GM19468 (cell line): ENCODE results near the gene MXRA7.
"Not testable (repeated sequence)": the region's sequence is repeated elsewhere in the genome, so short reads cannot be mapped to it uniquely, and the experiment has no call there.

ENCODE experiments used
- ATAC-seq: cut with Tn5 transposase; IDR thresholded peaks from one replicate; pipeline ENCODE4 v1.9.1; 2021; ENCODE audit warnings: mild to moderate bottlenecking, moderate library complexity, moderate number of reproducible peaks; ENCODE audit not compliant: unreplicated experiment; ENCODE audit errors: extremely low read depth

MXRA7 gene

DNA sequence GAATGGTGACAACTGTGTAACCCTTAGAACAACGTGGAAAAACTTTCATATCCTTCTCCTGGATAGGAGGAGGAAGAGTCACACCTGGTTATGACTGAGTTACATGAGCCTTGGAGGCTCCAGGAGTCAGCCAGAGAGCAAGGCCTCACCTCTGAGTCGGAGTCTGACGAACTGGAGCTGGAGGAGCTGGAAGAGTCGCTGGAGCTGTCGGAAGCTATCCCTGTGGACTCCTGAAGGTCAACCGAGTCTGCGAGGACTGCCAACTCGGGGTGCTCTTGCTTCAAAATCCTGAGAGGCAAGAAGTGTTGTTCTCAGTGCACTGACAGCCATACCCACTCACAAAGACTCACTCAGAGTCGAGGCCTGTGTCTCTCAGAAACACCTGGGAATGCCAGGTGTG is 9.4 kb upstream of the MXRA7 start:
- no peak for ATAC-seq

DNA sequence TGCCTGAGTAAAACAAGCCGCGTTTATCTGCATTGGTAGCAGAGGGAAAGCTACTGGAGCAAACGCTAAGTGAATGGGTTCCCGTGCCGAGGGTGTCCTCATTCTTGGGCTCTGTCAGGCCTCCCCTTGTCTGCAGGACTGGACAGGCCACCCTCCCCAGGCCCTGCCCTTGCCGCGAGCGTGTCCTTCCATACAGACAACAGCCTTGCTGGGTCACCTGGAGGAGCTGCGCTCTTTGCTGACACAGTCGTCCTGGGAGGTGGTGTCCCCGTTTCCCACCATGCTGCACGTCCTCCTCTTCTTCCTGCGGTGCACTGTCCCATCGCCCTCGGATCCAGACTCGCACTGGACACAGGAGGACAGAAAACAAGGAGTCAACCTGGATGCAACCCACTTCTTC is 7.8 kb upstream of the MXRA7 start:
- no peak for ATAC-seq

DNA sequence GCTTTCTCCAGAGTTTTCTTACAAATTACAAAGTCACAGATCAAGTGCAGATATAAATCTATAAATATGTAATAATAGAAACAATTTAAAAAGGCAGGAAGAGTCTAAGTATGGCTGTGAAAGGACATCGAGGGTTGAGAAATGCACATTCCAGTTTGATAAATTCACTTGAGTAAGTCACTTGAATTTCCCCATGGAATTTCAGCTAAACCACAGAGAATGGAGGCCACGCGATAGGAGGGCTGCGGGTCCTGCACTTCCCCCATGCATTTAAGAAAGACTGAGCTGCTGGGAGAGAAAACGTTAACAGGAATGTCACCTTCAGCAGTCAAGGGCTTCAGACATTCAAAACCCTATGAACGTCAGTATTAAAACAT is 6.1 kb upstream of the MXRA7 start:
- no peak for ATAC-seq

DNA sequence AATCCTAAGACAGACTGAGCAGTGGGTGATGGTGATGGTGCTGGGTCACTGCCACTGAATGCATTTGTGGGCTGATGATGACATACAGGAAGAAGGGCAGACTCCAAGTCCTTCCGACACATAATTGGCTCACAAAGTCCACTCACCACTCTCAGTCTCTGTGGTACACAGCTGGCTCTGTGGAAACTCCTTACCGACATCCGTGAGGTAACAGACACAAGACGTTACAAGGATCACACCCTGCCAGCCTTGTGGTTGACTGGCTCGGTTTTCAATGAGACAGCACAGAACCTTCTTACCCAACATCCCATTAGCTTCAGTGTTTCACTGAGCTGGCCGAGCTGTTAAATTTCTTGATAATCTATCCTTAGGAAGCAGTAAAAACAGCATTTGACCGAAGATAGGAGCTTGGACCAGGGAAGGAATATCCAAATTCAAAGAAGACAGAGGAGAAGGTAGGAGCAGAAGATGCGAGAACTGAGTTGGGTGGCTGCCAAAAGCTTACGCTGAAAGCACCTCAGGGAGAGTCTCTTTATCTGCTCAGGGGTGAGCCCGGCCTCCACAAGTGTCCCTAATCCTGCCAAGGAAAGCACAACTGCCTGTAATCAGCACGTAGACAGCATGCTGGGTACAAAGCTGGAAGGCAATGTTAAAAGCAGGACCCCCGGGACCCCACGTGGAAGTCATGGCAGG is 5.5 kb upstream of the MXRA7 start:
- no peak for ATAC-seq

DNA sequence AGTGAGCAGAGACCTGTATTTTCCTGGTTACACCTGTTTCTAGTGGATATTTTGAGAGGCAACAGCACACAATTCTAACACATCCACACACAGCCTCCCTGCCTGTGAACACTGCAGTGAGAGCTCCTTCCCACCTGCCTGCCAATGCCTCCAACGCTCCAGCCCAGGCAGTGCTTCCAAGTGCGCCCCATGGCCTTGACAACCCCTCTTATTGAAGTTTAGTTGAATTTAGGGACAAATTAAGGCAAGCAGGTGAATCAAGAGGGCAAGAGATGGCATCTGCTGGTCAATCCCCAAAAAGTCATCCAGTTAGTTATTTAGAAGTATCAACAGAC is 4.7 kb upstream of the MXRA7 start:
- no peak for ATAC-seq

DNA sequence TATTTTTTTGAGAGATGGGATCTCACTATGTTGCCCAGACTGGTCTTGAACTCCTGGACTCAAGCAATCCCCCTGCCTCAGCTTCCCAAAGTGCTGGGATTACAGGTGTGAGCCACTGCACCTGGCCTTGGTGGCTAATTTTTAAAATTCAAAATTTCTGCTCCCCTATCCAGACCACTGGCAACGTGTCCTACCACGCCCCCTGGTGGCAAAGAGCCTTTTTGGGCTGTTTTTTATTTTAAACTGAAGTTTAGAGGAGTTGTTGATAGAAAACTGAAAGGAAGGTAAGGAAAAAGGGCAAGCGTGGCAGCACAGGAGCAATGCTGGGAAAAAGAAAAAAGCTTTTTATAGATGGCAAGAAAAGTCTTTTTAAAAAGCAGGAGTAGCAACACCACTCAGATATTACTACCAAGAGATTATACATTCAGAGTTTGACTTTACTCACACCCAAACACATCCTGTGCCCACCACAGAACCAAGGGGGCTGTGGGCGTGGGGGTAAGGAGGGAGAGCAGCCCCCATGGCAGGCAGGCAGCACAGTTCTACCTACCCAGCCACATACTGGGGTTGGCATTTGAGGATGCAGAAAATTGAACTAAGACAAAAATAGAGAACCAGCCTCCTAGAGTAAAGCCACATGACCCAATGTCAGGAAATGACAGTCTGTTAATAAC is 4.2 kb upstream of the MXRA7 start:
- no peak for ATAC-seq

DNA sequence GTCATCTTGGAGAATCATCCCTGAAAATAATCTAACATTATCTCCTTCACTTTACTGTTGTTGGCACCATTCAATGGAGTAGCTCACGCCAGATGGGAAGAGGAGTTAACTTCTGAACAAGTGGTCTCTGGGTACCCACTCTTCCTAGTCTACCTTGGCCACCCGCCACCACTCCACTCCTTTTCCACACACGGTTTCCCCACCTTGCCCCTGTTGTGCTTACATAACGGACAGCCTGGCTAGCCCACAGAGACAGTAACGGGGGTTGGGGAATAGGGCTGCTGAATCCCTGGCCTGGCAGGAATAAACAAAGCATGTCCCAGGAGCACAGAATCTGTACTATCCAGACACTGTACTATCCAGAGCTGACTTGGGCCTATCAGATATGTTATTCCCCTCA is 3.6 kb upstream of the MXRA7 start:
- ATAC-seq: no peak

DNA sequence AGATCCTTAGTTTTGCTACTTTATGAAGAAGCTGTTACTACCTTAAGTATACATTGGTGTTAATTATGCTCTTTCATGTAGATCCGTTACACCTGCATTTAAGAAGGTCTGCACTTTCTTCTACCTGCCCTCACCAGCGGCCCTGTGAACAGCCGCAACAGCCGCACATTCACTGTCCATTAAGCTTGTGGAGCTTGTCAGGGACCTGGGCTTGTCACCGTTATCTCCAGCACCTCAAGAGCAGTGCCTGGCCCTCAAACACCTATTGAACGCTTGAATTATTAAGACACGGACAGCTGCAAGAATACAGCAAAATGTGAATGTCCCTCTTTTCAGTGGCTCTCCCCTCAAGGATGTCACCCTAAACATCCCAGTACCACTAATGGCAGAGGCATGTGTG is 3.0 kb upstream of the MXRA7 start:
- no peak for ATAC-seq

DNA sequence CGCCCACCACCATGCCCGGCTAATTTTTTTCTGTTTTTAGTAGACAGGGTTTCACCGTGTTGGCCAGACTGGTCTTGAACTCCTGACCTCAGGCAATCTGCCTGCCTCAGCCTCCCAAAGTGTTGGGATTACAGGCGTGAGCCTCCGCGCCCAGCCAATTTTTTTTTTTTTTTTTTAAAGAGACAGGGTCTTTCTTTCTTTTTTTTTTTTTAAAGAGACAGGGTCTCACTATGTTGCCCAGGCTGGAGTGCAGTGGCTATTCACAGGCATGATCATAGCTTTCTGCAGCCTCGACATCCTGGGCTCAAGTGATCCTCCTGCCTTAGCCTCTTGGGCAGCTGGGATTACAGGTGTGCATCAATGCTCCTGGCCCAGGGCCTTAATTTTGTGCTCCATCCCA is 1.6 kb upstream of the MXRA7 start:
- not testable (repeated sequence) for ATAC-seq

DNA sequence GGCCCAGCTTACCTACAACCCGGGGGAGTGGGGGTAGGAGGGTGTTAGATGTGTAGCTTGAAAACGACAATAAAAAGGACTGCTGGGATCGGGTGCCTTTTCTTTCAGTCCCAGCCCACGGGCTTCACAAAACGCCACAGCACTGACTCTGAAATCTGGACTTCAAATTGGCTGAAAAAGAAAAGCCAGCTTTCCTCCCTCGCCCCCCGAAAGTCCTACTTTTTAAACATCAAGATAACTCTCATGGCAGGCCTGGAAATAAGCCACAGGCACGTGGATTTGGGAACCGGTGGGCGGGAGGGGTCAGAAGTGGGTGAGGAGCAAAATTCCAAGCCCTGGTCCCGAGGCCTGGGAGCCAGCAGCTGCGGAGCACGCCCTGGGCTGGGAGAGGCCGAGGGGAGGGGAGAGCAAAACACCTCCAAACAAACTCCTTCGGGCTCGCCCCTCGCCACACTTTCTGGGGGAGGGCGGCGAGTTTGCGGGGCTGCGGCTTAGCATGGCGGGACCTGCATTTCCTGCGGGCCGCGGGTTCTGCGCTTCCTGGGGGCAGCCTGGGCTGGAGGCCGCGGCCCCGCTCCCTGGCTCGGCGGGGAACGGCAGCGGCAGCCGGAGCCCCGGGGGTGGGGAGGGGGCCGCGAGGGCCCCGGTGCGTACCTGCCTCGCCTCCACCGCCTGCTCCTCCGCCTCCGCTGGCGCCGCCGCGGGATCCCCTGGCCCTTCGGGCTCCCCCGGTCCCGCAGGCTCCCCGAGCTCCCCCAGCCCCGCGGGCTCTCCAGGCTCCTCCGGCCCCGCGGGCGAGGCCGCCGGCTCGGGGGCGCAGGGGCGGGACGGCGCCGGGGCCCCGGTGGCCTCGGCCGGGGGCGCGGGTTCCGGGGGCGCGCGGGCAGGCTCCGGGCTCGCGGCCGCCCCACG is 558 bp downstream of the MXRA7 start:
- ATAC-seq: not testable (repeated sequence)

DNA sequence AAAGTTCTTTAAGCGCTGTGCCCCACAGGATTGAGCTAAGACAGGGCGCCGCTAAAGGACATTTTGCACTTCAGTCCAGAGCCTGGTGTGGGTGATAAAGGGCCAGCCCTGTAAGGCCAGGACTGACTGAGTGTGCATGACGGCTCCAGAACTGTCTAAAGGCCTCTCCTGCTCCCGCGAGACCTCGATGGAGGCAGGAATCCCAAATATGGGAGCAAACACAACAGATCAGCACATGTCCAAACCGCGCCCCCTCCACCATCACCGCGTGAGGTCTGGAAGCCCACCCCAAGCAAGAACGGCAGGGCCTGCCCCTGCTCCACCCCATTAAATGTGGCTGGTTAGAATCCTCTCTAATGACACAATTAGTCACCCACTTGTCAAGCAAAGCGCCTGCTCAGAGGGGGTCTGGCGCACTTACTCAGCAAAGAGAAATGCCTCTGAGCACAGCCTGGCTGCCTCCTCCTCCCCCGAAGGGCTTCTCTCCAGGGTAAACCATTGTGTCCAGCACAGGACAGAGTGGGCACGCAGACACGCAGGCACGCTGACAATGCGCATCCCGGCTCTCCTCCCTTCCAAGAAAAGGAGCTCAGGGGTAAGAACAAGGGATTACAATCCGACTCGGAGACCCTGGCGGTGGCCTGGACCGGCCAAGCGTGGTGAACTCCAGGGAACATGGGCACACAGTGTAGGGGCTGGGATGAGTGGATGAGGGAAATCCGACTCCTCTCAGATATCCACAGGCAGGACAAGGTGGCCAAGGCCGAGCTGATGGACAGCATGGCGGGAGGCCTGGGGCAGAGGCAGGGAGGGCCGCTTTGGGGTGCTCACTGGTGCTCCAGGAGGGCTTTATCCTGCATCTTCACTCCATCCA is 1.5 kb downstream of the MXRA7 start:
- ATAC-seq: no peak

DNA sequence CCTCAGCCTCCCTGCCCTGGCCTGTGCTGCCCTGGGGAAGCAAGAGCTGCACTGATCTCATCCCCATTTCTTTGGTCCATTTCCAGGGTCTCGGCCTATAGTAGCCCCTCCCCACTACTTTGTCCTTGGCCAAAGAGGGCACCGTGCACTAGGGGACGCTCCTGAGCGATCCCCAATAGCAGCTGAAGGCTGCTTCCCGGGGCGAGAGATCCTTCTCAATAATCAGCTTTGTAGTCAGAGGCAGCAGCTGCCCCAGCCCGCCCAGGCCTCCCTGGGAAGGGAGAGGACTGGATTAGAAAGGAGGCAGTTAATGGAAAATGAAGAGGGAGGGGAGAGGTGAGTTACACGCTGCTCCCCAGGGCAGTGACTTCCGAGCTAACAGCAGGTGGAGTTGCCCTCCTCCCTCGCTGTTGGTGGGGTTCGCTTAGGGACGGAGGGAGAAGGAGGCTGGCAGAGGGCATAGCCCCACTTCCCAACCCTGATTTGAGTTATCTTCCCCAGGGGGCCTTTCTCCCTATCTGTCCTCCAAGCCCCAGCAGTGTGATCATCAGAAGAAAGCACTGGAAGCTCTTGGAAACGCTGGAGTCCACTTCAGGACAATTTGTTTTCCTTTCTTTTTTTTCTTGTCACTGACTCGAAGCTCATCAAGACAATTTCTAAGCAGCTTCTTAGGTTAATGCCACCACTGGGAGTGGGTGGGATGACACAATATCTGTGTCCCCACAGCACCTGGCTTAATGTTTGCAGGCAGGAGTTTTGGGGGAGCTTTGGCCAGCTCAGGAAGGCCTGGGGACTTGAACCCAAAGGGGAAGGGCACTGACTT is 2.6 kb downstream of the MXRA7 start:
- ATAC-seq: no peak

DNA sequence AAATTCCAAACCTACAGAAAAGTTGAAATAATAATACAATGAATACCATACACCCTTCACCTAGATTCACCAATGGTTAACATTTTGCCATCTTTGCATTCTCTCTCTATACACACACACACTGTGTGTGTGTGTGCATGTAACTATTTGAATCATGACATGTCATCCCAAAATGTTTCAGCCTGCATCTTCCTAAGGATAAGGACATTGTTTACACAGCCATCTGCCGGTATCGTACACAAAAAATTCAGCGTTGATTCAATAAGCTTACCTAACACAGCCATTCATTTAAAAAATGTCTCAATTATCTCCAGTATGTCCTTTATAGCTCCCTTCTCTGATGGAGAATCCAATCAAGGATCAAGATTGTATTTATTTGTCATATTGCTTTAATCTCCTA is 3.9 kb downstream of the MXRA7 start:
- ATAC-seq: no peak

DNA sequence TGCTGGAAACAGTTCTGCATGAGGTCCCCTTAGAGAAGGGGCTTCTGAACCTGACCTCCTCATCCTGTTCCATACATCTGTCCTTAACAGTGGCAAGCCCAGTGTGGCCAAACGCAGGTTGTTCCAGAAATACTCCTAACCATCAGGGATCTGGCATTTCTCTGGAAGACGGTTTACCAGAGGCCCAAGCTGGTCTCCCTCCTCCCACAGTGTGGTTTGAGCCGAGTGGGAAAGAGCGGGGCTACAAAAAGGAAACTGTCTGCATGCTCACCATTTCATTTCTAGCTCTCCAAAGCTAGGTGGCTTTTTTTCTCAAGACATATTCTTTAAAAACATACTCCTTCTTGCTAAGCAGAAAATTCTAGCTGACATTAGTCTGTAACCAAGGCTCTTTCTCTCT is 6.0 kb downstream of the MXRA7 start:
- no peak for ATAC-seq

DNA sequence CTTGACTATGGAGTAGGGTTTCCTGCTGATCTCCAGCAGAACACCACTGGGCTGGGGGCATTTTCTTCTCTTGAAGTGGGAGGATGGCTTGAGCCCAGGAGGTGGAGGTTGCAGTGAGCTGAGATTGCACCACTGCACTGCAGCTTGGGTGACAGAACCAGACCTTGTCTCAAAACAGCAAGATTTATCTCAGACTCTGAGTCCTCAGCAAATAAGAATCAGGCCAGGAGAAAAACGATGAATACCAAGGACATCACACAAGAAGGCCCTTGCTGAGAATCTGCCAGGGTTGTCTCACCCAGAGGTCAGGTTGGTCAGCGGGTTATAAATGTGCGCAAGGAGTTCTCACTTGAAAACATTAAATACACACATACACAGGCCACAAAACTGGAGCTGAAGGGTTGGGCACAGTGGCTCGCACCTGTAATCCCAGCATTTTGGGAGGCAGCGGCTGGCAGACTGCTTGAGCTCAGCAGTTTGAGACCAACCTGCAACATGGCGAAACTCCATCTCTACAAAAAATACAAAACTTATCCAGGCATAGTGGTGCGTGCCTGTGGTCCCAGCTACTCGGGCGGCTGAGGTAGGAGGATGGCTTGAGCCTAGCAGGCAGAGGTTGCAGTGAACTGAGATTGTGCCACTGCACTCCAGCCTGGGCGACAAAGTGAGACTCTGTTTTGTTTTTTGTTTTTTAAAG is 7.7 kb downstream of the MXRA7 start:
- no peak for ATAC-seq

DNA sequence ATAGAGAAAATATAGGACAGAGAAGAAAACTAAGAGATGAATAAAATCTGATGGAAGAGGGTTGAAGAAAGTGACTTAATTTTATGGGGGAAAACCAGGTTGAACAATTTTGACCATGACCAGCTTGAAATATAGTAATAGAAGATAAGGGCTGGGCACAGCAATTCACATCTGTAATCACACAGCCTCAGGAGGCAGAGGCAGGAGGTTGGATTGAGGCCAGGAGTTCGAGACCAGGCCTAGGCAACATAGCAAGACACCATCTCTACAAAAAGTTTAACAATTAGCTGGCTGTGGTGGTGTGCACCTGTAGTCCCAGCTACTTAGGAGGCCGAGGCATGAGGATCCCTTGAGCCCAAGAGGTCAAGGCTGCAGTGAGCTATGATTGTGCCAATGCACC is 8.7 kb downstream of the MXRA7 start:
- no peak for ATAC-seq

DNA sequence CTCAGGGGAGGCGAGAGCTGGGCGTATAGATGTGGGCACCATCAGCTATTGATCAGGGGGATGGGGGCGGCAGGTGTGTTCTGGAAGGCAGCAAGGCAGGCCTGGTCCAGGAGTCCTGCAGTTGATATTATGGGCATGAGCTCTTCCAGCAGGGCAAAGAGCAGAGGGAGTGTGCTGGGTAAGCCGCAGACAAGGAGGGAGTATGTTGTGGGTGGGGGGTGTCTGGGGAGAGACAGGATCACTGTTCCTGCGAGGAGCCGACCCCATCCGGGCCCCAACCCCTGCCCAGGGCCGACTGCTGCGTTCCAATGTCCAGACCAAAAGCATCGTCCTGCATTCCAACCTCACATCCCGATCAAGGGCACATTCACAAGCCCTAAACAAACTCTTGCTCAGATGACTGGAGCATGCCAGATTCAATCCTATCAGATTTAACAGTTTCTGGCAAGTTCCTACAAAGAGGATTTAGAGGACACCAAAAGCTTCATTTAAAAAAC is 9.2 kb downstream of the MXRA7 start:
- ATAC-seq: no peak

DNA sequence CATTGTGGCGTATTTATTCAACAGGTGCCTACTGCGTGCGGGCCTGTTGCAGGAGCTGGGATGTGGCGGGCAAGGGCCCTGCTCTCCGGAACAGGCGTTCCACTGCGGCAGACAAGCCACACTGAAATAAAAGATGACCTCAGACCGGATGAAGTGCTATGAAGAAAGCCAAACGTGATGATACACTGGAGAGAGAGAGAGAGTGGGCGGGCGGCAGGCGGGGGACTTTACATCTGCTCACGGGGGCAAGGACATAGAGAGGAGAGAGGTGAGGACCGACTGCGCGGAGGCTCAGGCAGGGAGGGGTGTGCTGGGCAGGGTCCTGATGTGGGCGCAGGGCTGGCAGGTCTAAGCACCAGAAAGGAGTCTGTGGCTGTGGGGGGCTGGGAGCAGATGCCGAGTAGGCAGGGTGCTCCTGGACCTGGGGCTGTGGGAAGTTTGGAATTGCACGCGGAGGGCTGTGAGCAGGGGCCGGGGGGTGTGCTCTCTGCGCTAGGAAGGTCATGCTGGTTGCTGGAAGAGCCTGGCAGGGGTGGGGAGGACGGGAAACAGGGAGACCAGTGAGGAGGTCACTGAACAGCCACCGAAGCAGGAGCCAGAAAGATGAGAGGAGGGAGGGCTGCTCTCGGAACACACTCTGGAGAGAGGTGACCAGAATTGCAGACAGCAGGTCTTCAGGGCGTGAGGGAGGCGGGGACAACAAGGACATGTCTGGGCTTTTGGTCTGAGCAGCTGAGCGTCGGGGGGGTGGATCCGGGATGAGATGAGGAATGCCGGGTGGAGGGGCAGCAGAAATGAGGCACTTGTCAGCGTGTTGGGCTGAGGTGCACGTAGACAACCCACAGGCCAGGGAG is 9.9 kb downstream of the MXRA7 start:
- ATAC-seq: no peak
